Measurements from ENCODE around the gene ARHGAP26. TPM values are rescaled to one million over a fixed set of nuclear protein-coding genes. Genes with fewer than 3 reads are reported as not detected.

The ARHGAP26 gene
- total RNA-seq, 1 donor from 2014 or later = 20.1 TPM

DNA sequence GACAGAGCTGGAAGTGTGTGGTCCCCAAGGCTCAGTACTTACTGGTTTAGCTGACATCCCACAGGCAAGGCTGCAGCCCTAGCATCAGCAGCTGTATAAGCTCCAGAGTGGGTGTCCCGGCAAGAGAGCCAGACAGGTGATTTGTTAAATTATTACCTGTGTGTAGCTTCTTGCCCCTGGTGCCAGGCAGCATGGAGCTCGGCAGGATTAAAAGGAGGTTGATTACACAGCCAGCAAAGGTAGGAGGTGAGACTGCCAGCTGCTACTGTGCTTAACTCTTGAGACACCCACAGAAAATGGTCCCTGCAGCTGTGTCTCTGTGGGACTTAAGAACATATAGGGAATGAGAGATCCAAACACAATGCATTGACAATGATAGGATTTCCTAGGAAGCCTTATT, 54.2 kb downstream of the ARHGAP26 start:
- Mint-ChIP-seq H3K27me3 (ENCODE audit: unreplicated experiment) (peaks cover 1% of the 10 kb centered on the region), H3K9me3 (ENCODE audit: unreplicated experiment) (peaks cover 1% of the 10 kb centered on the region), H3K4me3 (ENCODE audit: unreplicated experiment) (no peak overlapping the region), H3K27ac (ENCODE audit: unreplicated experiment) (no peak overlapping the region), H3K4me1 (ENCODE audit: low read depth, unreplicated experiment) (peaks cover 5% of the 10 kb centered on the region), H3K36me3 (ENCODE audit: unreplicated experiment) (no peaks in the 10 kb centered on the region)
- DNase-seq = no peak
- TF ChIP-seq CTCF (IDR thresholded peaks at IDR 0.05; ENCODE audit: partially characterized antibody, unreplicated experiment) = no peak

- DNase-seq = no peak
- Mint-ChIP-seq H3K27me3 (ENCODE audit: unreplicated experiment) (peaks cover 1% of the 10 kb centered on the region), H3K36me3 (ENCODE audit: unreplicated experiment) (no peaks in the 10 kb centered on the region), H3K9me3 (ENCODE audit: unreplicated experiment) (peaks cover 1% of the 10 kb centered on the region), H3K27ac (ENCODE audit: unreplicated experiment) (no peak overlapping the region), H3K4me1 (ENCODE audit: low read depth, unreplicated experiment) (peaks cover 5% of the 10 kb centered on the region), H3K4me3 (ENCODE audit: unreplicated experiment) (no peak overlapping the region)
- TF ChIP-seq CTCF (IDR thresholded peaks at IDR 0.05; ENCODE audit: partially characterized antibody, unreplicated experiment) = no peak
Observed at GRCh38 chr5:142825378-142826089, 55.4 kb downstream of the ARHGAP26 start.

DNA sequence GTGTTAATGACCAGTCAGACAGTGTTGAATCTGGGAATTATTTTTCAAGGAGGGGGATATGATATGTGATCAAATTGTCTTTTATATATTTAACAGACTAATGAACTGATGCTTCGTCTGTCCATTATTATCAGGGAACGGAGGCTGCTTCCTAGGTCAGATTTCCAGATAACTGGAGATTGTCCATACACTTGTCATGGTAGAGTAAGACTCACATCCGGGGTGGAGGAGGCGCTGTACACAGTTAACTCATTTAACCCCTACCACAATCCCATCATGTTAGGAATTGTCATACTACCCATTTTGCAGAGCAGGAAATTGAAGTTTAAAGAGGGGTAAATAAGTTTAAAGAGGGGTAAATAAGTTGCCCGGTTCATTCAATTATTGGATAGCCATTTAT, 55.9 kb downstream of the ARHGAP26 start:
- Mint-ChIP-seq H3K4me1 (ENCODE audit: low read depth, unreplicated experiment) (peaks cover 5% of the 10 kb centered on the region), H3K9me3 (ENCODE audit: unreplicated experiment) (no peaks in the 10 kb centered on the region), H3K27me3 (ENCODE audit: unreplicated experiment) (no peaks in the 10 kb centered on the region), H3K4me3 (ENCODE audit: unreplicated experiment) (no peak overlapping the region), H3K36me3 (ENCODE audit: unreplicated experiment) (no peaks in the 10 kb centered on the region), H3K27ac (ENCODE audit: unreplicated experiment) (no peak overlapping the region)
- no peak for DNase-seq
- no peak for TF ChIP-seq CTCF (IDR thresholded peaks at IDR 0.05; ENCODE audit: partially characterized antibody, unreplicated experiment)

DNA sequence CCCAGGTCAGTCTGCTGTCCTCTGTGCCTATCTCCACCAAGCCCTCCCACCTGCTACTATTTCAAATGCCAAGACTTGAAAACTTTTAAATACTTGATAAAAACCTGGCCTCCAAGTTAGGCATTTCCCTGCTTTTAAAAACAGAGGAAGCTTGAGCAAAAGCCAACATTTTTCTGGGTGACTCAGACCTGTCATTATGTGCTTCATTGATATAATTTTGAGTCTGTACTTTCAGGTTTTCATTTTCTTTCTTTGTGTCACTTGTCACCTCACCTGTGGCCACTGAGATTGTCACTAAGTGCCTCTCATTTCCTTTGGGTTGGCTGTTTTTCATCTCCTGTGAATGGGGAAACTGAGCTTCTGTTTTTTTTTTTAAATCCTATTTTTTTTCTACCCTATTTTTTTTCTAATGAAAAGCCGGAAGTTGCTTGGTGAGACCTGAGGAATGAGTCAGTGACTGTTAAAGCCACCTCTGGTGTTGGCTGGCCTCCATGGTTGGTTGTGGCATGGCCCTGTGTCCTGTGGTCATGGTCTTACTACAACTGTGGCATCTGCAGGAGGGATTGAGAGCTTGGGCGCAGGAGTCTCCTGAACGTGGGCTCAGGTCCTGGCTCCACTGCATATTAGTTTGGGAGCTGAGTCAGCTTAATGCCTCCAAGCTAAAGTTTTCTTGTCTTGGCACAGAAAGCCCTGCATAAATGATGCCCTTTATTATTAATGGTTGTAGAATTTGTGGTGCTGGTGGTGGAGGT, 56.7 kb downstream of the ARHGAP26 start:
- Mint-ChIP-seq H3K9me3 (ENCODE audit: unreplicated experiment) (peaks cover 2% of the 10 kb centered on the region), H3K27me3 (ENCODE audit: unreplicated experiment) (no peaks in the 10 kb centered on the region), H3K27ac (ENCODE audit: unreplicated experiment) (no peak overlapping the region), H3K4me1 (ENCODE audit: low read depth, unreplicated experiment) (peaks cover 5% of the 10 kb centered on the region), H3K36me3 (ENCODE audit: unreplicated experiment) (no peaks in the 10 kb centered on the region), H3K4me3 (ENCODE audit: unreplicated experiment) (no peak overlapping the region)
- no peak for DNase-seq
- no peak for TF ChIP-seq CTCF (IDR thresholded peaks at IDR 0.05; ENCODE audit: partially characterized antibody, unreplicated experiment)

All from glutamatergic neuron (in vitro differentiated cells).